Natural killer cell (primary cell): ENCODE measurements around the gene SPA17. TPM values are rescaled to one million over a fixed set of nuclear protein-coding genes. Genes with fewer than 3 reads are reported as not detected.

ENCODE experiments used
- ATAC-seq, 3 donors: fragments of 150-1000 bp in 2 of 3; fragments of 200-7000 bp in 1 of 3; cut with Tn5 transposase; 1 replicate in 1 of 3; 2 replicates in 2 of 3; pipeline ENCODE4 v1.10.0; 2021; ENCODE audit warnings: mild to moderate bottlenecking in 2 of 3, moderate library complexity in 2 of 3
- DNase-seq, 2 donors: peaks; one replicate each; pipeline versions ENCODE4 v3.0.0 to v3.0.0-alpha.2; 2013 to 2021; ENCODE audit warnings: mixed read lengths in 1 of 2
- H3K27ac ChIP-seq: one replicate; pipeline ENCODE4 v1.5.1; 2013; ENCODE audit warnings: mild to moderate bottlenecking, low read length
- H3K27me3 ChIP-seq: one replicate; pipeline ENCODE4 v1.6.1; 2013; ENCODE audit warnings: low read length; ENCODE audit not compliant: control insufficient read depth, insufficient read depth
- H3K36me3 ChIP-seq: one replicate; pipeline ENCODE4 v1.6.1; 2013; ENCODE audit warnings: low read length; ENCODE audit not compliant: control insufficient read depth, insufficient read depth
- H3K4me1 ChIP-seq: one replicate; pipeline ENCODE4 v1.6.1; 2013; ENCODE audit warnings: low read length; ENCODE audit not compliant: control insufficient read depth, insufficient read depth
- H3K4me3 ChIP-seq: one replicate; pipeline ENCODE4 v1.5.1; 2013; ENCODE audit warnings: low read length
- H3K9me3 ChIP-seq: one replicate; pipeline ENCODE4 v1.6.1; 2013; ENCODE audit warnings: low read length; ENCODE audit not compliant: control insufficient read depth, insufficient read depth
- H3K27ac Mint-ChIP-seq, 2 donors: one replicate each; pipeline ENCODE4 v1.8.0; 2022; ENCODE audit warnings: mild to moderate bottlenecking in 2 of 2, mixed read lengths in 2 of 2, moderate library complexity in 1 of 2
- H3K27me3 Mint-ChIP-seq, 2 donors: one replicate each; pipeline ENCODE4 v1.8.0; 2022; ENCODE audit warnings: low read depth in 2 of 2, mixed read lengths in 2 of 2
- H3K36me3 Mint-ChIP-seq: one replicate; pipeline ENCODE4 v1.8.0; 2022; ENCODE audit warnings: mixed read lengths
- H3K4me1 Mint-ChIP-seq, 2 donors: one replicate each; pipeline ENCODE4 v1.8.0; 2022; ENCODE audit warnings: mixed read lengths in 2 of 2
- H3K4me3 Mint-ChIP-seq: one replicate; pipeline ENCODE4 v1.8.0; 2022; ENCODE audit warnings: mild to moderate bottlenecking, moderate library complexity, mixed read lengths
- H3K9me3 Mint-ChIP-seq, 2 donors: one replicate each; pipeline ENCODE4 v1.8.0; 2022; ENCODE audit warnings: mixed read lengths in 2 of 2
- CTCF ChIP-seq: fragments of 200-600 bp; IDR thresholded peaks from one replicate; pipeline ENCODE4 v1.8.0; 2022; ENCODE audit warnings: antibody characterized with exemption
- WGBS: methylation state at CpG from one replicate; pipeline ENCODE4 v1.1.7; 2013; ENCODE audit warnings: missing lambda C conversion rate; ENCODE audit not compliant: insufficient coverage; 5-methylcytosine and 5-hydroxymethylcytosine counted together
- intact Hi-C: fragments of 100-400 bp; cut with micrococcal nuclease; formaldehyde crosslinking; loops from one replicate; pipeline ENCODE4 v1.14.2; 2022
- total RNA-seq, 4 donors: library from RNA; stranded (reverse); fragments of 120-200 nt in 1 of 4; gene quantifications; one replicate each; pipeline versions ENCODE4 v1.2.3 to v1.2.4, GENCODE V29; 2013 to 2022

The SPA17 gene
- total RNA-seq, 3 donors from 2014 or later (not counting 1 experiment from before 2014, with no cell fraction given) = 0.35 to 0.45 (median 0.35) TPM

GRCh38 chr11:124745270-124745834 is 71.6 kb downstream of the SPA17 start:
- Histone ChIP-seq H3K27me3 (peaks cover 10% of the 10 kb centered on the region), H3K36me3 (no peaks in the 10 kb centered on the region), H3K4me1 (peaks cover 32% of the 10 kb centered on the region), H3K9me3 (no peaks in the 10 kb centered on the region), H3K27ac (no peak overlapping the region), H3K4me3 (no peak overlapping the region)
- no peak for TF ChIP-seq CTCF
- ATAC-seq (no peak), DNase-seq (no peak)
- H3K27ac Mint-ChIP-seq = no peak overlapping the region
- H3K9me3 Mint-ChIP-seq = no peaks in the 10 kb centered on the region
- H3K27me3 Mint-ChIP-seq = peaks cover 28 to 38% of the 10 kb centered on the region in 2 donors
- H3K36me3 Mint-ChIP-seq = no peaks in the 10 kb centered on the region
- H3K4me1 Mint-ChIP-seq = peaks cover 0 to 15% of the 10 kb centered on the region in 2 donors
- H3K4me3 Mint-ChIP-seq = peak overlapping the region; percentile 66
- intact Hi-C loops = no loop called here
- WGBS = 88% methylated on average over 43 of the region's 44 CpGs

- peaks cover 5% of the 10 kb centered on the region for H3K27me3 ChIP-seq
- Mint-ChIP-seq H3K36me3 (no peaks in the 10 kb centered on the region), H3K4me3 (peak overlapping the region; percentile 92), H3K27me3 (peaks cover 30 to 35% of the 10 kb centered on the region in 2 donors), H3K27ac (peak overlapping the region; percentile 36 to 91), H3K9me3 (no peaks in the 10 kb centered on the region), H3K4me1 (peaks cover 0 to 8% of the 10 kb centered on the region in 2 donors)
- H3K4me3 ChIP-seq = peak overlapping the region; percentile 87
- H3K36me3 ChIP-seq = no peaks in the 10 kb centered on the region
- peaks cover 25% of the 10 kb centered on the region for H3K4me1 ChIP-seq
- no peak for TF ChIP-seq CTCF
- ATAC-seq = peak; percentile 6 to 33 (median 24)
- H3K27ac ChIP-seq = peak overlapping the region; percentile 57
- DNase-seq = peak in 1 of 2 donors; percentile 57
- intact Hi-C loops = no loop called here
- WGBS = 8% methylated on average over 41 of the region's 41 CpGs
- H3K9me3 ChIP-seq = no peaks in the 10 kb centered on the region
Measured at GRCh38 chr11:124745835-124746620, 72.3 kb downstream of the SPA17 start.

- peaks cover 30% of the 10 kb centered on the region for H3K4me1 ChIP-seq
- peak overlapping the region; percentile 36 to 91 for H3K27ac Mint-ChIP-seq
- H3K27ac ChIP-seq = peak overlapping the region; percentile 57
- intact Hi-C loops = no loop called here
- peak overlapping the region; percentile 87 for H3K4me3 ChIP-seq
- 2% methylated on average over 34 of the region's 37 CpGs for WGBS
- peaks cover 0 to 7% of the 10 kb centered on the region in 2 donors for H3K4me1 Mint-ChIP-seq
- ATAC-seq = peak; percentile 90 to 91 (median 91)
- peaks cover 4% of the 10 kb centered on the region for H3K27me3 ChIP-seq
- no peaks in the 10 kb centered on the region for H3K36me3 ChIP-seq
- no peaks in the 10 kb centered on the region for H3K36me3 Mint-ChIP-seq
- no peaks in the 10 kb centered on the region for H3K9me3 ChIP-seq
- peak overlapping the region; percentile 92 for H3K4me3 Mint-ChIP-seq
- H3K27me3 Mint-ChIP-seq = peaks cover 23 to 31% of the 10 kb centered on the region in 2 donors
- peak; percentile 45 for TF ChIP-seq CTCF
- peak; percentile 63 to 89 for DNase-seq
- no peaks in the 10 kb centered on the region for H3K9me3 Mint-ChIP-seq
Measured at GRCh38 chr11:124746621-124747243, 73.0 kb downstream of the SPA17 start.

Other genes with a start within 250 kb of the SPA17 start
- not detected for gene OR8B4, start 249.0 kb upstream of the SPA17 start, total RNA-seq
- not detected for gene OR8B8, start 228.2 kb upstream of the SPA17 start, total RNA-seq
- not detected for gene OR8B12, start 130.2 kb upstream of the SPA17 start, total RNA-seq
- not detected for gene OR8A1, start 103.9 kb upstream of the SPA17 start, total RNA-seq
- gene PANX3, start 62.5 kb upstream of the SPA17 start, total RNA-seq = not detected
- 10 to 100 TPM; 62.9 to 68.6 (median 68.3) TPM for gene TBRG1, start 51.0 kb upstream of the SPA17 start, total RNA-seq
- 1 to 10 TPM; 2.5 to 5.4 (median 2.5) TPM for gene SIAE, start 165 bp upstream of the SPA17 start, total RNA-seq
- 10 to 100 TPM; 11.1 to 70.9 (median 28.4) TPM for gene NRGN, start 66.0 kb downstream of the SPA17 start, total RNA-seq
- gene VSIG2, start 78.4 kb downstream of the SPA17 start, total RNA-seq = not detected
- gene ESAM, start 88.4 kb downstream of the SPA17 start, total RNA-seq = 1 to 10 TPM; 1.2 to 2.2 (median 1.5) TPM
- 10 to 100 TPM; 10.1 to 14.1 (median 13.3) TPM for gene MSANTD2, start 126.5 kb downstream of the SPA17 start, total RNA-seq
- 10 to 100 TPM; 16.9 to 23.8 (median 22.7) TPM for gene ROBO3, start 191.5 kb downstream of the SPA17 start, total RNA-seq
- not detected for gene ROBO4, start 224.0 kb downstream of the SPA17 start, total RNA-seq
- not detected for gene HEPN1, start 245.3 kb downstream of the SPA17 start, total RNA-seq